ENCODE results near the gene RIN2.

RIN2 gene, protein sequence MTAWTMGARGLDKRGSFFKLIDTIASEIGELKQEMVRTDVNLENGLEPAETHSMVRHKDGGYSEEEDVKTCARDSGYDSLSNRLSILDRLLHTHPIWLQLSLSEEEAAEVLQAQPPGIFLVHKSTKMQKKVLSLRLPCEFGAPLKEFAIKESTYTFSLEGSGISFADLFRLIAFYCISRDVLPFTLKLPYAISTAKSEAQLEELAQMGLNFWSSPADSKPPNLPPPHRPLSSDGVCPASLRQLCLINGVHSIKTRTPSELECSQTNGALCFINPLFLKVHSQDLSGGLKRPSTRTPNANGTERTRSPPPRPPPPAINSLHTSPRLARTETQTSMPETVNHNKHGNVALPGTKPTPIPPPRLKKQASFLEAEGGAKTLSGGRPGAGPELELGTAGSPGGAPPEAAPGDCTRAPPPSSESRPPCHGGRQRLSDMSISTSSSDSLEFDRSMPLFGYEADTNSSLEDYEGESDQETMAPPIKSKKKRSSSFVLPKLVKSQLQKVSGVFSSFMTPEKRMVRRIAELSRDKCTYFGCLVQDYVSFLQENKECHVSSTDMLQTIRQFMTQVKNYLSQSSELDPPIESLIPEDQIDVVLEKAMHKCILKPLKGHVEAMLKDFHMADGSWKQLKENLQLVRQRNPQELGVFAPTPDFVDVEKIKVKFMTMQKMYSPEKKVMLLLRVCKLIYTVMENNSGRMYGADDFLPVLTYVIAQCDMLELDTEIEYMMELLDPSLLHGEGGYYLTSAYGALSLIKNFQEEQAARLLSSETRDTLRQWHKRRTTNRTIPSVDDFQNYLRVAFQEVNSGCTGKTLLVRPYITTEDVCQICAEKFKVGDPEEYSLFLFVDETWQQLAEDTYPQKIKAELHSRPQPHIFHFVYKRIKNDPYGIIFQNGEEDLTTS

GRCh38 chr20:19758133-19758500 is at the start of gene RIN2:
RIN2 (plus strand) TSS chr20:19758258; CDS start chr20:19889602, 131,344 bp downstream.
- DNase-seq = no peak

DNA sequence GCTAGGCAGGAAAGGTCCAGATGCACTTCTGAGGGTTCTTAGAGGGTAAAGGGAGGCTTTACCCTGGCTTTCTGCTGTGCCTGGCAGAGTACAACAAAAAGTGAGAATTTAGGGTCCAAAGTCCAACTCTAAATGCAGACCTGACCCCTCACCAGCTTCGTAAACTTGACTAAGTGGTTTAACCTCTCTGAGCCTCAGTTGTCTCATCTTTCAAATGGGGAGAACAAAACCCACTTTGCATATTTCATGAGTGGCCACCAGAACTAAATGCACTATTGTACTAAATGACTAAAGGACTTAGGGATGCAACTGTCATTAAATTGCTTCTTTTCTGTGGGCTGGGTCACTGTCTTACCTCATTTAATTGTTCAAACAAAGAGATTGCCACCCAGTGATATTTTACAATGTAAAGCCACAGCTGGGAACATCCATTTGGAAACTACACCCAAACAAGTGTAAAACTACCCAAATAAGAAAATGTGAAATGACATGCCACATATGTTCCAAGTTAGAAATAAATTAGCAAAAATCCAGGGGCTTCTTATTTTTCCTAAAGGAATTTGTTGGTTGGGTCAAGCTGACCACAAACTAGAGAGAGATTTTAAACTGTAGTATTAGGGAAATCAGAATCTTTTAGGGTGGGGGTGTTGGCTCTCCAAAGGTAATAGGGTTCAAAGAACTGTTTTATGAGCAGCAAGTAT is 48.3 kb upstream of the RIN2 start:
- DNase-seq = no peak

- no peak for DNase-seq
Measured at GRCh38 chr20:19710336-19711120, 47.5 kb upstream of the RIN2 start.

- no peak for DNase-seq
Measured at GRCh38 chr20:19711126-19711525, 46.9 kb upstream of the RIN2 start.

DNA sequence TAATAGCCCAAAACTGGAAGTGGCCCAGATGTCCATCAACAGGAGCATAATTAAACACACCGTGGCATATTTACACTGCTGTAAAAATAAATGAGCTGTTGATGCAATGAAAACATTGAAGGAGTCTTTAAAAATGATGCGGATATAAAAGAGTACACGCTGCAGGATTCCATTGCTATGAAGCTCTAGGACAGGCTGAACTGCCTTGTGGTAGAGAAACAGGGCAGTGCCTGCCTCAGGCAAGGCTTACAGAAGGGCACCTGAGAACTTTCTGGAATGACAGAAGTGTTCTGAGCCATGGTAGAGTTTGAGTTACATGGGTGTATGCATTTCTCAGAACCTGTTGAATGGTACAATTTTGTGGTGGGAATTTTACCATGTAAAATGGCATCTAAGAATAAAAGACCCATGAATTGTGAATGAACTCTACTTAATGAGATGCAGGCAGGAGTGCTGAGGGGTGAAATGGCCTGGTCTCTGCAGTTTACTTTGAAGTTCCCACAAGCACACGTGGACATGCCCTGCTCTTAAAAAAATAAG is 45.3 kb upstream of the RIN2 start:
- no peak for DNase-seq

DNA sequence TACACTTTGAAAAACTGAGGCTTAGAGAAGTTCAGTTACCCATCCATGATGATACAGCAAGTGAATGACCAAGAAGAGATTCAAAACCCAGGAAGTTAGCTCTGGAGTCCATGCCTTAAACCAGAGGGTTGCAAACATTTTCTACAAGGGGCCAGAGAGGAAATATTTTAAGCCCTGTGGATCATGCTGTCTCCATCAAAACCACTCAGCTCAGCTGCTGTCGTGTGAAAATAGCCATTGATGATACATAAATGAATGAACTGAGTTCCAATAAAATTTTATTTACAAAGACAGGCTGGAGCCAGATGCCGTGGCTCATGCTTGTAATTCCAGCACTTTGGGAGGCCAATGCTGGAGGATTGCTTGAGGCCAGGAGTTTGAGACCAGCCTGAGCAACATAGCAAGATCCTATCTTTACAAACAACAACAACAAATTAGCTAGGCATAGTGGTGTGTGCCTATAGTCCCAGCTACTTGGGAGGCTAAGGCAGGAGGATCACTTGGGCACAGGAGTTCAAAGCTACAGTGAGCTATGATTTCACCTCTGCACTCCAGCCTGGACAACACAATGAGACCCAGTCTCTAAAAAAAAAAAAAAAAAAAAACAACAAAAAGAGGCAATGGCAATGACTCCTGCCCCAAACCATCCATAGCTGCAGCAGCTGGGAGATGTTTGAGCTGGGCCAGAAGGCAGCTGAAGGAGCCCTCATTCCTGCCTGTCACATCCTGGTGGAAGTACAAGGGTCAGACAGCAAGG is 44.1 kb upstream of the RIN2 start:
- no peak for DNase-seq

- no peak for DNase-seq
Measured at GRCh38 chr20:19714579-19714840, 43.5 kb upstream of the RIN2 start.

DNA sequence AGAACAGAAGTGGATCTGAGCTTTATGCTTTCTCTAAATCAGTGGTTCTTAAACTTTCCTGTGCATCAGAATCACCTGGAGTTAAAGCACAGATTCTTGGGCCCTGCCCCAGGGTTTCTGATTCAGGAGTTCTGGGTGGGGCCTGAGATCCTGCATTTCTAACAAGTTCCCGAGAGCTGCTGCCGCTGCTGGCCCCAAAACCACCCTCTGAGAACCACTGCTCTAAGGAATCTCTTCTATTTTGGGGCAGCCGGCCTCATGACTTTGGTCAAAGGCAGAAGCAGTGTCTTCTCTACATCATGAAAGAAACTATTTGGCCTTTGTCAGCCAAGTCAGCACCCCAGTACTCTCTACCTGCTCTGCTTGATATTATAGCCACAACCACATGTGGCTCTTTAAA is 42.1 kb upstream of the RIN2 start:
- no peak for DNase-seq

DNA sequence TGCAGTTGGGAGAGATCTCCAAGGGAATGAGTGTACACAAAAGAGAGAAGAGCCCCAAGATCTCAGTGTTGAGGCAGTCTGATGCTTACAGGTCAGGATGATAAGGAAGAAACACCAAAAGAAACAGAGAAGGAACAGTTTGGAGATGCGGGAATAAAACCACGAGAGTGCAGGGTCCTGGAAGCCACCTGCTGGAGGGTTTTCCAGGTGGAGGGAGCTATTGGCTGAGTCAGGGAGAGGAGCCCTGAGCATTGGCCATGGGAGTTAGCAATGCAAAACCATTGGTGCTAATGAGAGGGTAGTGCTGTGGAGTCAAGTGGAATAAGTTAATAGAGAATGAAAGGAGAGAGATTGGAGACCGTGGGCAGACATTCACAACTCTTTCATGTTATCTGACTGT is 39.2 kb upstream of the RIN2 start:
- no peak for DNase-seq

GRCh38 chr20:19720991-19721390 is 37.1 kb upstream of the RIN2 start:
- no peak for DNase-seq

GRCh38 chr20:19723051-19723450 is 35.0 kb upstream of the RIN2 start:
- DNase-seq = no peak

DNA sequence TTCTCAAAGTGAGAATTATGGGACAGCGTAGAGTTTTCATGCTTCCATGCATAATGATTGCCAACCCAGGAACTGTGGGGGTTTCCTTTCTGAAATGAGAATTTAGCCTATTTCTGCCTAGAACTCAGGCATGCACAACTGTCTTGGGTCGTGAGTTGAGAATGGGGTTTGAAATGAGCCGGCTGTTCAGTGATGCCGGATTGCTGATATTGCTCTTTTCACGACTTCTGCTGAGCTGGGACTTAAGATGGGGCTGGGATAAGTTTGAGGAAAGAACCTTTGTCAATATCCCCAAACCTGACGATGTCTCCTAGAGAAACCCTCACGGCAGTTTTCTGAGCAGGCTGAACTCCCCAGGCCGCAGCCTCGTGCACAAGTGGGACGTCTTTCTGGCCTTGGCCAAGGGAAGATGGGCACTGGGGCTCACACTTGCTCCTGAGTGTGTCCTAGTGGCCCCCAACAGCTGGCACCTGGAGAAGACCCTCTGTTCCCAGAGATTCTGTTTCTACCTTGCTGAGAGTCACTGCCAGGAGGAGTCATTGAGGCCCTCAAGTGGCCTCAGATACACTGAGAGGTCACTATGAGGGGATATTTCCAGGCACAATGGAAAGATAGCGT is 34.1 kb upstream of the RIN2 start:
- no peak for DNase-seq

- no peak for DNase-seq
Measured at GRCh38 chr20:19725373-19725772, 32.7 kb upstream of the RIN2 start.

DNA sequence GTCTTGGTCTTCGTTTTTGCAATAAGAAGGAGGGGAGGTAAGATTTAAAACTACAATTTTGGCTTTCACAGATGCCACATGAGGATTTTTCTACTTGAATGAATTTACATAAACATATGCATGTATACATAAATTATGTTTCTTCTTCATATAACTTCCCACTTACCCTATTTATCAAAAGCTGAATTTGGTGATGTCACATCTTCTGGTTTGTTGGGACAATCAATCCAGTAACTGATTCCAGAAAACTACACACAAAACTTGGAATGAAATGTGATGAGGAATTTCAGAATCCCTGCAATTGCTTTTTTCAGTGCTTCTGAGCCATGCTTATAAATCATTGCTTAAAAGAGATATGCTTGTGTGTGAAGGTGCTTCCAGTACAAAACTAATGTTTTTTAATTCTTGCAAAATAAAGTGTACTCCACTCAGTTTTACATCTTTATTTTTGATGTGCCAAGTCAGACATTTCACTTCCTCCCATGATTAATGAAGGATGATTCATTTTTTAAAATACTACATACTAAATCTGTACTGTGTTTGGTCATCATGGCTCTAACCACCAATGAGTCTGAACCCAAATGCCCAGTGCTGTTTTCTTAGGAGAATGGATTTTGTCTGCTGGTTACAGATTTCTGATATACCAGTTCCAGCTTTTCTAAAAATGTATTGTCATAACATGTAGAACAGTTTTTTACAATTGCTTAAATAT is 32.1 kb upstream of the RIN2 start:
- no peak for DNase-seq

DNA sequence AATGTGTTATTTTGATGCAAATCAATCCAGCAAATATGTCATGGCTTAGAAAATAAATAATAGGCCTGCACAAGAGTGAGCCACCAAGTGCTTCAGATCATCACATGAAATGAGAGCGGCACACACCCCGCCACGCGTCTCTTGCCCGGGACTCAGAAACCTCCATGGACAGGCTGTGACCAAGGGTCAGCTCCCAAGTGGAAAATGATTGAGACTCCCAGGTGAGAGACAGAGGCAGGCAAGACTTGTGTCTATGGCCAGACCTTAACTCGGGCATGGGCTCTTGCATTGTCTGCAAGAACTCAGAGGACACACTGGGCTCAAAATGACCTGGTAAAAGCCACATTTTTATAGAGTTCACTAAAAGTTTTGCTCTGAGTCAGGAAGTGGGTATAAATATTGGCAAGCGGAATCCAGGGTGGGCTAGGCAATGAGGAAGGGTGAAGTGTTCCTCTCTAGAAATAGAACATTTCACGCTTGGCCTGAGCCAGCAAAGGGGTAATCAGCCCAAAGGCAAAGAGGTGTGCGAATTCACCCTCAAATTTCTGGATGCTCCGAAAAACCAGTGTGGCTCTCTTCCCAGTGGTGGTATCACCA is 30.7 kb upstream of the RIN2 start:
- DNase-seq = no peak

- no peak for DNase-seq
Measured at GRCh38 chr20:19729672-19730071, 28.4 kb upstream of the RIN2 start.

- no peak for DNase-seq
Measured at GRCh38 chr20:19730706-19731105, 27.4 kb upstream of the RIN2 start.

DNA sequence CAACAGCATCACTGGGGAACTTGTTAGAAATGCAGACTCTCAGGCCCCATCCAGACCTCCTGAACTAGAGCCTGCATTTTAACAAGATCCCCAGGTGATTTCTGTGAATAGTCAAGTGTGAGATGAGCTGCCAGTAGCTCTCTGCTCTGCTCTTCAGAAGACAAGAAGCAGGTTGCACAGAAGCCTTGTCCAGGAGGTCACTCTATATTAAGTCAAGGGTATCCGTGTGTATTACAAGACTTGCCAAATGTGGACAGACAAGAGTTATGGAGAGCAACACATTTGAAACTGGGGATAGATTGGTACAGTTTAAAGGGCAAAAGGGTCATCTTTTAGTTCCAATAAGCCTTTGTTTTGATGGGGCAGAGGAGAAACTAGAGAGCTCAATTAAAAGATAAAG is 23.2 kb upstream of the RIN2 start:
- no peak for DNase-seq

- DNase-seq = no peak
Measured at GRCh38 chr20:19735446-19735845, 22.6 kb upstream of the RIN2 start.

DNA sequence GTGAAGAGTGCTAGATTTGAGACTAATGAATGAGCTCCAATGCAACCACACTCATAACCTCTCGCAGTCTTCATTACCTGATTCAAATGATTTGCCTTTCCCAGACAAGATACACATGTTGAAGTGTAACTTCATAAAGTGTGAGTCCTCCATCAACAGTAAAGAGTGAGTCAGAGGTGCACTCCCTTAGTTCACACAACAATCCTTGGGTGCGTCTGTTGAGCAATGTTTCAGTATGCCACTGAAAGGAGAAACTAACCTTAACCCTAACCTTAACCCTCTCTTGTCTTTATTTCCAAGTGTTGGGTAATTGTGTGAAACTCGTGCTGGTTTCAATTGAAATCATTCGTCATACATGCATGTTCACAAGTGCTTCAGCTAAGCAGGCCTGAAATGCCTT is 21.0 kb upstream of the RIN2 start:
- DNase-seq = no peak
